CD4-positive, CD25-positive, alpha-beta regulatory T cell (primary cell): ENCODE results near the gene FHIT. TPM values are rescaled to one million over a fixed set of nuclear protein-coding genes. Genes with fewer than 3 reads are reported as not detected.
A peak's percentile ranks its signal among the peaks of the same experiment; 100 is the strongest.

Experiments used
- ATAC-seq, 2 donors: fragments of 150-1000 bp; cut with Tn5 transposase; one replicate each; pipeline ENCODE4 v1.10.0; 2021; ENCODE audit warnings: low read depth in 2 of 2, moderate number of reproducible peaks in 2 of 2, moderate library complexity in 1 of 2
- DNase-seq, 3 donors: peaks; one replicate each; pipeline versions ENCODE4 v3.0.0 to v3.0.0-alpha.2; 2012 to 2022; ENCODE audit warnings: mixed read lengths in 1 of 3
- H3K27ac ChIP-seq: one replicate; pipeline ENCODE4 v1.7.0; 2013; ENCODE audit warnings: mild to moderate bottlenecking, low read length; ENCODE audit not compliant: insufficient read depth, poor library complexity, severe bottlenecking
- H3K27me3 ChIP-seq: one replicate; pipeline ENCODE4 v1.7.0; 2013; ENCODE audit warnings: low read length; ENCODE audit not compliant: control insufficient read depth, insufficient read depth
- H3K36me3 ChIP-seq: one replicate; pipeline ENCODE4 v1.7.0; 2013; ENCODE audit warnings: mild to moderate bottlenecking, low read length, moderate library complexity; ENCODE audit not compliant: control insufficient read depth, insufficient read depth
- H3K4me1 ChIP-seq: 2 replicates; pipeline ENCODE4 v1.7.0; 2013; ENCODE audit warnings: mild to moderate bottlenecking, low read length; ENCODE audit not compliant: insufficient read depth, control insufficient read depth, poor library complexity, severe bottlenecking
- H3K4me3 ChIP-seq: one replicate; pipeline ENCODE4 v1.7.0; 2013; ENCODE audit warnings: low read depth, mild to moderate bottlenecking, low read length, moderate library complexity
- H3K9me3 ChIP-seq, 2 experiments: 1 replicate in 1 of 2; 2 replicates in 1 of 2; pipeline ENCODE4 v1.7.0; 2013; ENCODE audit warnings: low read length in 2 of 2, mild to moderate bottlenecking in 1 of 2, moderate library complexity in 1 of 2; ENCODE audit not compliant: control insufficient read depth in 2 of 2
- H3K27ac Mint-ChIP-seq, 3 donors: one replicate each; pipeline ENCODE4 v1.8.0; 2020 to 2022; ENCODE audit warnings: mild to moderate bottlenecking in 3 of 3, mixed read lengths in 3 of 3, moderate library complexity in 2 of 3
- H3K27me3 Mint-ChIP-seq: one replicate; pipeline ENCODE4 v1.8.0; 2022; ENCODE audit warnings: mild to moderate bottlenecking, mixed read lengths
- H3K36me3 Mint-ChIP-seq: one replicate; pipeline ENCODE4 v1.8.0; 2020; ENCODE audit warnings: mixed read lengths
- H3K4me1 Mint-ChIP-seq, 4 donors: one replicate each; pipeline ENCODE4 v1.8.0; 2020 to 2022; ENCODE audit warnings: mixed read lengths in 4 of 4, mild to moderate bottlenecking in 1 of 4
- H3K4me3 Mint-ChIP-seq, 4 donors: one replicate each; pipeline ENCODE4 v1.8.0; 2020 to 2022; ENCODE audit warnings: mild to moderate bottlenecking in 4 of 4, mixed read lengths in 4 of 4, moderate library complexity in 3 of 4
- H3K9me3 Mint-ChIP-seq, 7 donors: one replicate each; pipeline ENCODE4 v1.8.0; 2020 to 2022; ENCODE audit warnings: mixed read lengths in 7 of 7, mild to moderate bottlenecking in 3 of 7, moderate library complexity in 2 of 7
- polyA plus RNA-seq, 4 donors: library from polyadenylated mRNA; unstranded; fragments of 300-500 nt; fragmentation: Illumina TruSeq; gene quantifications; one replicate each; pipeline ENCODE4 v1.2.3, GENCODE V29; 2021
- total RNA-seq: library from RNA; stranded (reverse); gene quantifications from one replicate; pipeline ENCODE4 v1.2.3, GENCODE V29; 2022

Gene FHIT
- total and polyA plus RNA-seq, 5 donors from 2014 or later = 7.8 to 120 (median 14.4) TPM

GRCh38 chr3:60192297-60193114 is 1058.7 kb downstream of the FHIT start:
- Histone ChIP-seq H3K4me3 (no peak overlapping the region), H3K27ac (no peak overlapping the region), H3K27me3 (no peaks in the 10 kb centered on the region), H3K36me3 (no peaks in the 10 kb centered on the region), H3K9me3 (no peaks in the 10 kb centered on the region), H3K4me1 (peaks cover 3% of the 10 kb centered on the region)
- peak; percentile 65 to 68 for ATAC-seq
- peak overlapping the region in 1 of 4 donors; percentile 24 for H3K4me3 Mint-ChIP-seq
- no peaks in the 10 kb centered on the region for H3K27me3 Mint-ChIP-seq
- H3K36me3 Mint-ChIP-seq = no peaks in the 10 kb centered on the region
- peaks cover 12 to 26% (median 15%) of the 10 kb centered on the region in 4 donors for H3K4me1 Mint-ChIP-seq
- peak in 1 of 3 donors; percentile 74 for DNase-seq
- peak overlapping the region in 1 of 3 donors; percentile 27 for H3K27ac Mint-ChIP-seq
- H3K9me3 Mint-ChIP-seq = peaks cover 0 to 10% (median 0%) of the 10 kb centered on the region in 7 donors

GRCh38 chr3:60190073-60190472 is 1061.2 kb downstream of the FHIT start:
- ATAC-seq (no peak), DNase-seq (peak in 1 of 3 donors; percentile 62)
- no peaks in the 10 kb centered on the region for H3K9me3 ChIP-seq
- peak overlapping the region in 1 of 4 donors; percentile 67 for H3K4me3 Mint-ChIP-seq
- no peak overlapping the region for H3K27ac ChIP-seq
- H3K36me3 ChIP-seq = no peaks in the 10 kb centered on the region
- H3K27ac Mint-ChIP-seq = peak overlapping the region in 1 of 3 donors; percentile 81
- peaks cover 5% of the 10 kb centered on the region for H3K27me3 Mint-ChIP-seq
- H3K36me3 Mint-ChIP-seq = peaks cover 3% of the 10 kb centered on the region
- peak overlapping the region; percentile 65 for H3K4me3 ChIP-seq
- no peaks in the 10 kb centered on the region for H3K27me3 ChIP-seq
- peaks cover 3% of the 10 kb centered on the region for H3K4me1 ChIP-seq
- peaks cover 0 to 10% (median 0%) of the 10 kb centered on the region in 7 donors for H3K9me3 Mint-ChIP-seq
- H3K4me1 Mint-ChIP-seq = peaks cover 12 to 26% (median 15%) of the 10 kb centered on the region in 4 donors

- Histone ChIP-seq H3K27ac (no peak overlapping the region), H3K36me3 (no peaks in the 10 kb centered on the region), H3K27me3 (no peaks in the 10 kb centered on the region), H3K9me3 (no peaks in the 10 kb centered on the region), H3K4me3 (peak overlapping the region; percentile 65), H3K4me1 (peaks cover 3% of the 10 kb centered on the region)
- DNase-seq (peak in 1 of 3 donors; percentile 57), ATAC-seq (no peak)
- H3K4me1 Mint-ChIP-seq = peaks cover 12 to 26% (median 15%) of the 10 kb centered on the region in 4 donors
- H3K27me3 Mint-ChIP-seq = peaks cover 5% of the 10 kb centered on the region
- peak overlapping the region in 2 of 3 donors; percentile 63 to 81 for H3K27ac Mint-ChIP-seq
- H3K9me3 Mint-ChIP-seq = peaks cover 0 to 6% (median 0%) of the 10 kb centered on the region in 7 donors
- peaks cover 3% of the 10 kb centered on the region for H3K36me3 Mint-ChIP-seq
- peak overlapping the region; percentile 32 to 67 (median 61) for H3K4me3 Mint-ChIP-seq
Observed at GRCh38 chr3:60189304-60189703, 1061.9 kb downstream of the FHIT start.

GRCh38 chr3:60188803-60189202 is 1062.4 kb downstream of the FHIT start:
- ATAC-seq (no peak), DNase-seq (peak in 1 of 3 donors; percentile 32)
- Mint-ChIP-seq H3K36me3 (peaks cover 3% of the 10 kb centered on the region), H3K27me3 (peaks cover 5% of the 10 kb centered on the region), H3K4me1 (peaks cover 12 to 26% (median 15%) of the 10 kb centered on the region in 4 donors), H3K27ac (peak overlapping the region in 2 of 3 donors; percentile 23 to 81), H3K9me3 (peaks cover 0 to under 1% (median 0%) of the 10 kb centered on the region in 7 donors), H3K4me3 (peak overlapping the region in 2 of 4 donors; percentile 67)
- Histone ChIP-seq H3K9me3 (no peaks in the 10 kb centered on the region), H3K27me3 (no peaks in the 10 kb centered on the region), H3K27ac (no peak overlapping the region), H3K36me3 (no peaks in the 10 kb centered on the region), H3K4me3 (peak overlapping the region; percentile 65), H3K4me1 (peaks cover 3% of the 10 kb centered on the region)

- Histone ChIP-seq H3K4me3 (no peak overlapping the region), H3K9me3 (no peaks in the 10 kb centered on the region), H3K36me3 (no peaks in the 10 kb centered on the region), H3K27ac (no peak overlapping the region), H3K27me3 (no peaks in the 10 kb centered on the region), H3K4me1 (peaks cover 3% of the 10 kb centered on the region)
- H3K9me3 Mint-ChIP-seq = no peaks in the 10 kb centered on the region
- no peak for ATAC-seq
- H3K27ac Mint-ChIP-seq = no peak overlapping the region
- DNase-seq = no peak
- H3K36me3 Mint-ChIP-seq = peaks cover 3% of the 10 kb centered on the region
- no peak overlapping the region for H3K4me3 Mint-ChIP-seq
- peaks cover 5% of the 10 kb centered on the region for H3K27me3 Mint-ChIP-seq
- peaks cover 12 to 19% (median 15%) of the 10 kb centered on the region in 4 donors for H3K4me1 Mint-ChIP-seq
Observed at GRCh38 chr3:60187343-60187742, 1063.9 kb downstream of the FHIT start.

GRCh38 chr3:60186359-60186758 is 1064.9 kb downstream of the FHIT start:
- Histone ChIP-seq H3K27ac (no peak overlapping the region), H3K9me3 (no peaks in the 10 kb centered on the region), H3K27me3 (no peaks in the 10 kb centered on the region), H3K36me3 (no peaks in the 10 kb centered on the region), H3K4me1 (peaks cover 3% of the 10 kb centered on the region), H3K4me3 (no peak overlapping the region)
- no peak for ATAC-seq
- H3K9me3 Mint-ChIP-seq = no peaks in the 10 kb centered on the region
- no peak overlapping the region for H3K4me3 Mint-ChIP-seq
- H3K27ac Mint-ChIP-seq = no peak overlapping the region
- peaks cover 12 to 18% (median 14%) of the 10 kb centered on the region in 4 donors for H3K4me1 Mint-ChIP-seq
- peak in 1 of 3 donors; percentile 47 for DNase-seq
- peaks cover 3% of the 10 kb centered on the region for H3K36me3 Mint-ChIP-seq
- peaks cover 5% of the 10 kb centered on the region for H3K27me3 Mint-ChIP-seq

GRCh38 chr3:60185161-60185560 is 1066.1 kb downstream of the FHIT start:
- Mint-ChIP-seq H3K4me3 (no peak overlapping the region), H3K9me3 (no peaks in the 10 kb centered on the region), H3K27ac (no peak overlapping the region), H3K4me1 (peaks cover 11 to 15% (median 13%) of the 10 kb centered on the region in 4 donors), H3K27me3 (peaks cover 5% of the 10 kb centered on the region), H3K36me3 (peaks cover 3% of the 10 kb centered on the region)
- Histone ChIP-seq H3K36me3 (no peaks in the 10 kb centered on the region), H3K9me3 (no peaks in the 10 kb centered on the region), H3K27ac (no peak overlapping the region), H3K4me3 (no peak overlapping the region), H3K27me3 (no peaks in the 10 kb centered on the region), H3K4me1 (peaks cover 3% of the 10 kb centered on the region)
- DNase-seq (no peak), ATAC-seq (no peak)
